GM12864 (cell line): ENCODE results near the gene KRTAP9-6.

Experiments
- DNase-seq: peaks from one replicate; pipeline ENCODE4 v3.0.0-alpha.2; 2011; ENCODE audit warnings: low read depth
- H3K4me3 ChIP-seq: 2 replicates; pipeline ENCODE4 v1.5.1; 2011; ENCODE audit warnings: mild to moderate bottlenecking, low read depth, low read length, control low read depth
- CTCF ChIP-seq: IDR thresholded peaks from 2 replicates; pipeline ENCODE4 v1.5.1; 2011; ENCODE audit warnings: low read depth, mild to moderate bottlenecking, moderate library complexity, low read length, control low read depth, inconsistent platforms; ENCODE audit errors: missing control alignments

Gene KRTAP9-6

GRCh38 chr17:41302981-41303380 lies 37.8 kb downstream of the KRTAP9-6 start:
- DNase-seq, result no peak
- TF ChIP-seq CTCF, result no peak
- no peak overlapping the region for H3K4me3 ChIP-seq

GRCh38 chr17:41304091-41304490 lies 38.9 kb downstream of the KRTAP9-6 start:
- no peak for TF ChIP-seq CTCF
- H3K4me3 ChIP-seq, result no peak overlapping the region
- no peak for DNase-seq

- DNase-seq, result no peak
- no peak for TF ChIP-seq CTCF
- no peak overlapping the region for H3K4me3 ChIP-seq
Observed at GRCh38 chr17:41307647-41308046, 42.5 kb downstream of the KRTAP9-6 start.

- TF ChIP-seq CTCF, result no peak
- H3K4me3 ChIP-seq, result no peak overlapping the region
- DNase-seq, result no peak
Observed at GRCh38 chr17:41308251-41308917, 43.2 kb downstream of the KRTAP9-6 start.

- no peak for TF ChIP-seq CTCF
- no peak within 1 kb of the TSS for H3K4me3 ChIP-seq
- DNase-seq, result no peak
Observed at GRCh38 chr17:41308918-41309359, 43.8 kb downstream of the KRTAP9-6 start, which contains the start of gene KRTAP16-1. TSS of gene KRTAP16-1 (minus strand) at chr17:41309309. CDS start at chr17:41309253, 56 bp downstream.

GRCh38 chr17:41311111-41311510 lies 45.9 kb downstream of the KRTAP9-6 start:
- H3K4me3 ChIP-seq, result no peak overlapping the region
- DNase-seq, result no peak
- no peak for TF ChIP-seq CTCF

- no peak for DNase-seq
- TF ChIP-seq CTCF, result no peak
- no peak within 1 kb of the TSS for H3K4me3 ChIP-seq
Observed at GRCh38 chr17:41315204-41315794, 50.1 kb downstream of the KRTAP9-6 start, which contains the start of gene KRTAP17-1. TSS of gene KRTAP17-1 (minus strand) at chr17:41315710. CDS start at chr17:41315650, 60 bp downstream.
